Measurements from ENCODE around the gene TBK1. TPM values are rescaled to one million over a fixed set of nuclear protein-coding genes. Genes with fewer than 3 reads are reported as not detected.

Gene TBK1
- total and polyA plus RNA-seq, 9 of the 15 experiments (the other 6 are each of a cell fraction or from before 2014, with no cell fraction given): 20.4 to 42.0 (median 27.8) TPM

DNA sequence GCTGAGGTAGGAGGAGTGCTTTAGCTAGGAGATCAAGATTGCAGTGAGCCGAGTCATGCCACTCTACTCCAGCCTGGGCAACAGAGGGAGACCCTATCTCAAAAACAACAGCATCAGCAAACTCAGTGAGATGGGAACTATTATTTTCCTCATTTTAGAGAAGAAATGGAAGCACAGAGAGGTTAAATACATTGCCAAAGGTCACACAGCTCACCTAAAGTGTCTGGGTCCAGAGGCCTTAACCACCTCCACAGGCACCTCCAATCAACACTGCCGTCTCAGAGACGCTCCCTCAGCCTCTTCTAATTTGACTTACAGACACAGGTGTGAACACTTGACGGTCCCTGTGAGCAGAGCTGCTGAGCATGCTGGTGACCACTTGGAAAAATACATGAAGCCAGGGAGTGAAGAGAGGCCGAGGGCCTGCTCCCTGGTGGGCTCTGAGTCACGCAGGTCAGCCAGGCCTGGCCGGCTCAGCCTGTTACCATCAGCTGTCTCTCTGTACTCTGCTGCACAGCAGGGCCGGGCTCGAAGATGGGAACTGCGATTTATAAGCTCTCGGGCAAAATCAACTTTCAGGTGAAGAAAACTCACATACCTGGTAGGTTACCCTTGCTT, 80.9 kb downstream of the TBK1 start (continued):
- TF ChIP-seq, protein P1, sequence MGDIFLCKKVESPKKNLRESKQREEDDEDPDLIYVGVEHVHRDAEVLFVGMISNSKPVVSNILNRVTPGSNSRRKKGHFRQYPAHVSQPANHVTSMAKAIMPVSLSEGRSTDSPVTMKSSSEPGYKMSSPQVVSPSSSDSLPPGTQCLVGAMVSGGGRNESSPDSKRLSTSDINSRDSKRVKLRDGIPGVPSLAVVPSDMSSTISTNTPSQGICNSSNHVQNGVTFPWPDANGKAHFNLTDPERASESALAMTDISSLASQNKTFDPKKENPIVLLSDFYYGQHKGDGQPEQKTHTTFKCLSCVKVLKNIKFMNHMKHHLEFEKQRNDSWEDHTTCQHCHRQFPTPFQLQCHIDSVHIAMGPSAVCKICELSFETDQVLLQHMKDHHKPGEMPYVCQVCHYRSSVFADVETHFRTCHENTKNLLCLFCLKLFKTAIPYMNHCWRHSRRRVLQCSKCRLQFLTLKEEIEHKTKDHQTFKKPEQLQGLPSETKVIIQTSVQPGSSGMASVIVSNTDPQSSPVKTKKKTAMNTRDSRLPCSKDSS (IDR thresholded peaks at IDR 0.05; ENCODE audit: low read depth, partially characterized antibody): no peak
- TF ChIP-seq ELF4 (CRISPR knock-in tag; IDR thresholded peaks at IDR 0.05) (no peak), PHB (CRISPR knock-in tag; IDR thresholded peaks at IDR 0.05) (no peak), SAFB (IDR thresholded peaks at IDR 0.05; ENCODE audit: borderline replicate concordance, low read depth, low read length) (no peak), ZFP36 (IDR thresholded peaks at IDR 0.05; ENCODE audit: low read depth, low read length, partially characterized antibody) (peak; percentile 67)

DNA sequence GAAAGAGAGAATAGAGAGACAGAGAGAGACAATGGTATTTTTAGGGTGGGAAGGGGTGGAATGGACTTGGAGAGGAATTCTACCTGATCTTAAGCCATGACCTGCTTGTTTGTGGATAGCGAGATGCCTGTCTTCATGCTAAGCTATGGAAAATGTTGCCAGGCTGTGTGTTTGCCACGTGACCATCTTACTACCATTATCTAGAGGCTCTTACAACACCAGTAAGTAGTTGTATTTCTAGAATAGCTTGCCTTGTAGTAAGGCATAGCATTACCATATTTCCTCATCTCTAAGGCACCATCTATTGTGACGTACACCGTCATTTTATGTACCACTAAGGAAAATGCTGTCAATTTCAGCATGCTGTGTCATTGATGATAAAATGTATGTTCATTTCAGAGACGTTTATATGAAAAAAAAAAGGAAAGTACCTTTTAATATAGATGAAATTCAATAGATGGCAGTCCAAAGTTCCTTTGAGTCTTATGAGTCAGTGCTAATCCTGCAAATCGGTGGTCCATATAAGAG, 82.8 kb downstream of the TBK1 start:
- CTCF ChIA-PET (ENCODE audit: low intra/inter-chr PET ratio): no interaction called here
- 8% methylated on average over 6 of the region's 6 CpGs for WGBS (ENCODE audit: insufficient coverage, low coverage, missing lambda C conversion rate)
- POLR2A ChIA-PET: no interaction called here
- ATAC-seq: no peak
- Histone ChIP-seq H3K4me2 (ENCODE audit: insufficient read depth, low read length) (no peak overlapping the region), H3K9me1 (ENCODE audit: control insufficient read depth, insufficient read depth, low read length) (no peaks in the 10 kb centered on the region), H3K36me3 (ENCODE audit: control insufficient read depth, insufficient read depth, low read length) (no peaks in the 10 kb centered on the region), H3K27ac (ENCODE audit: extremely low read depth, low read depth, low read length) (no peak overlapping the region), H3K9ac (ENCODE audit: insufficient read depth in 1 of 2, low read depth in 2 of 2, low read length in 2 of 2) (no peak overlapping the region), H3K79me2 (ENCODE audit: control insufficient read depth, insufficient read depth, low read length) (no peaks in the 10 kb centered on the region), H2AFZ (ENCODE audit: low read depth, low read length) (peak overlapping the region; percentile 35; the same call in 1 of the 2 replicates), H3K27me3 (ENCODE audit: control insufficient read depth in 2 of 2, insufficient read depth in 2 of 2, low read length in 2 of 2) (peaks cover 3 to 10% of the 10 kb centered on the region in 2 experiments), H4K20me1 (replicated peaks; ENCODE audit: control insufficient read depth, insufficient read depth, low read length) (no peaks in the 10 kb centered on the region), H3K4me1 (replicated peaks in 1 of 2; ENCODE audit: control insufficient read depth in 2 of 2, insufficient read depth in 2 of 2, low read length in 2 of 2) (no peaks in the 10 kb centered on the region; a peak in 2 of 5 replicates), H3K4me3 (no peak overlapping the region), H3K9me3 (replicated peaks; ENCODE audit: control insufficient read depth, insufficient read depth, low read depth, low read length) (no peaks in the 10 kb centered on the region)
- DNase-seq (ENCODE audit: extremely low read depth in 1 of 4, low spot score in 3 of 4): no peak
- BruUV-seq (replicated peaks): no TSS peak
- in situ Hi-C loops (cut with MboI) (no loop called here), intact Hi-C loops (cut with micrococcal nuclease) (no loop called here)
- FAIRE-seq: no peak
- TF ChIP-seq RAD51 (IDR thresholded peaks at IDR 0.05; ENCODE audit: borderline replicate concordance, low read depth): peak; percentile 69
- TF ChIP-seq, protein P2, sequence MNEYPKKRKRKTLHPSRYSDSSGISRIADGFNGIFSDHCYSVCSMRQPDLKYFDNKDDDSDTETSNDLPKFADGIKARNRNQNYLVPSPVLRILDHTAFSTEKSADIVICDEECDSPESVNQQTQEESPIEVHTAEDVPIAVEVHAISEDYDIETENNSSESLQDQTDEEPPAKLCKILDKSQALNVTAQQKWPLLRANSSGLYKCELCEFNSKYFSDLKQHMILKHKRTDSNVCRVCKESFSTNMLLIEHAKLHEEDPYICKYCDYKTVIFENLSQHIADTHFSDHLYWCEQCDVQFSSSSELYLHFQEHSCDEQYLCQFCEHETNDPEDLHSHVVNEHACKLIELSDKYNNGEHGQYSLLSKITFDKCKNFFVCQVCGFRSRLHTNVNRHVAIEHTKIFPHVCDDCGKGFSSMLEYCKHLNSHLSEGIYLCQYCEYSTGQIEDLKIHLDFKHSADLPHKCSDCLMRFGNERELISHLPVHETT (CRISPR knock-in tag; conservative IDR thresholded peaks at IDR 0.05 in 1 of 2, IDR thresholded peaks at IDR 0.05 in 1 of 2): no peak
- TF ChIP-seq, protein P3, sequence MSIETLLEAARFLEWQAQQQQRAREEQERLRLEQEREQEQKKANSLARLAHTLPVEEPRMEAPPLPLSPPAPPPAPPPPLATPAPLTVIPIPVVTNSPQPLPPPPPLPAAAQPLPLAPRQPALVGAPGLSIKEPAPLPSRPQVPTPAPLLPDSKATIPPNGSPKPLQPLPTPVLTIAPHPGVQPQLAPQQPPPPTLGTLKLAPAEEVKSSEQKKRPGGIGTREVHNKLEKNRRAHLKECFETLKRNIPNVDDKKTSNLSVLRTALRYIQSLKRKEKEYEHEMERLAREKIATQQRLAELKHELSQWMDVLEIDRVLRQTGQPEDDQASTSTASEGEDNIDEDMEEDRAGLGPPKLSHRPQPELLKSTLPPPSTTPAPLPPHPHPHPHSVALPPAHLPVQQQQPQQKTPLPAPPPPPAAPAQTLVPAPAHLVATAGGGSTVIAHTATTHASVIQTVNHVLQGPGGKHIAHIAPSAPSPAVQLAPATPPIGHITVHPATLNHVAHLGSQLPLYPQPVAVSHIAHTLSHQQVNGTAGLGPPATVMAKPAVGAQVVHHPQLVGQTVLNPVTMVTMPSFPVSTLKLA (conservative IDR thresholded peaks at IDR 0.05): no peak
- TF ChIP-seq, protein P4, sequence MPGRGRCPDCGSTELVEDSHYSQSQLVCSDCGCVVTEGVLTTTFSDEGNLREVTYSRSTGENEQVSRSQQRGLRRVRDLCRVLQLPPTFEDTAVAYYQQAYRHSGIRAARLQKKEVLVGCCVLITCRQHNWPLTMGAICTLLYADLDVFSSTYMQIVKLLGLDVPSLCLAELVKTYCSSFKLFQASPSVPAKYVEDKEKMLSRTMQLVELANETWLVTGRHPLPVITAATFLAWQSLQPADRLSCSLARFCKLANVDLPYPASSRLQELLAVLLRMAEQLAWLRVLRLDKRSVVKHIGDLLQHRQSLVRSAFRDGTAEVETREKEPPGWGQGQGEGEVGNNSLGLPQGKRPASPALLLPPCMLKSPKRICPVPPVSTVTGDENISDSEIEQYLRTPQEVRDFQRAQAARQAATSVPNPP (IDR thresholded peaks at IDR 0.05; ENCODE audit: borderline replicate concordance, insufficient read depth, insufficient read length): no peak
- TF ChIP-seq, protein P5, sequence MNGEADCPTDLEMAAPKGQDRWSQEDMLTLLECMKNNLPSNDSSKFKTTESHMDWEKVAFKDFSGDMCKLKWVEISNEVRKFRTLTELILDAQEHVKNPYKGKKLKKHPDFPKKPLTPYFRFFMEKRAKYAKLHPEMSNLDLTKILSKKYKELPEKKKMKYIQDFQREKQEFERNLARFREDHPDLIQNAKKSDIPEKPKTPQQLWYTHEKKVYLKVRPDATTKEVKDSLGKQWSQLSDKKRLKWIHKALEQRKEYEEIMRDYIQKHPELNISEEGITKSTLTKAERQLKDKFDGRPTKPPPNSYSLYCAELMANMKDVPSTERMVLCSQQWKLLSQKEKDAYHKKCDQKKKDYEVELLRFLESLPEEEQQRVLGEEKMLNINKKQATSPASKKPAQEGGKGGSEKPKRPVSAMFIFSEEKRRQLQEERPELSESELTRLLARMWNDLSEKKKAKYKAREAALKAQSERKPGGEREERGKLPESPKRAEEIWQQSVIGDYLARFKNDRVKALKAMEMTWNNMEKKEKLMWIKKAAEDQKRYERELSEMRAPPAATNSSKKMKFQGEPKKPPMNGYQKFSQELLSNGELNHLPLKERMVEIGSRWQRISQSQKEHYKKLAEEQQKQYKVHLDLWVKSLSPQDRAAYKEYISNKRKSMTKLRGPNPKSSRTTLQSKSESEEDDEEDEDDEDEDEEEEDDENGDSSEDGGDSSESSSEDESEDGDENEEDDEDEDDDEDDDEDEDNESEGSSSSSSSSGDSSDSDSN (IDR thresholded peaks at IDR 0.05; ENCODE audit: borderline replicate concordance in 1 of 2, low read depth in 2 of 2, low read length in 2 of 2): no peak
